GM10266 (cell line): ENCODE results near the gene CCDC91.

Source experiments
- DNase-seq: peaks from one replicate; pipeline ENCODE4 v3.0.0; 2012; ENCODE audit errors: extremely low spot score
- CTCF ChIP-seq: IDR thresholded peaks from 2 replicates; pipeline ENCODE4 v1.5.1; 2012; ENCODE audit warnings: mild to moderate bottlenecking, low read depth; ENCODE audit not compliant: control insufficient read depth, insufficient read depth; ENCODE audit errors: missing control alignments

Gene CCDC91

GRCh38 chr12:28158353-28158752 lies 31.9 kb upstream of the CCDC91 start:
- no peak for TF ChIP-seq CTCF
- DNase-seq, result no peak

GRCh38 chr12:28159688-28160087 lies 30.6 kb upstream of the CCDC91 start:
- no peak for TF ChIP-seq CTCF

GRCh38 chr12:28161697-28162096 lies 28.6 kb upstream of the CCDC91 start:
- DNase-seq, result no peak

More at GRCh38 chr12:28159688-28160087, 30.6 kb upstream of the CCDC91 start:
- no peak for DNase-seq

GRCh38 chr12:28162697-28163096 lies 27.6 kb upstream of the CCDC91 start:
- TF ChIP-seq CTCF, result no peak
- DNase-seq, result no peak

More at GRCh38 chr12:28161697-28162096, 28.6 kb upstream of the CCDC91 start:
- TF ChIP-seq CTCF, result no peak

GRCh38 chr12:28164644-28165275 lies 25.5 kb upstream of the CCDC91 start:
- no peak for TF ChIP-seq CTCF
- no peak for DNase-seq

- DNase-seq, result no peak
- TF ChIP-seq CTCF, result no peak
Observed at GRCh38 chr12:28167981-28168485, 22.2 kb upstream of the CCDC91 start.

GRCh38 chr12:28171356-28172060 lies 18.7 kb upstream of the CCDC91 start:
- TF ChIP-seq CTCF, result no peak
- DNase-seq, result no peak
